HCT116 (cell line): ENCODE measurements around the gene NFIA. TPM values are rescaled to one million over a fixed set of nuclear protein-coding genes. Genes with fewer than 3 reads are reported as not detected.
A peak's percentile ranks its signal among the peaks of the same experiment; 100 is the strongest.

ENCODE experiments used
- ATAC-seq: fragments of 200-7000 bp; cut with Tn5 transposase; 2 replicates; pipeline ENCODE4 v1.9.1; 2020; ENCODE audit warnings: mild to moderate bottlenecking, moderate library complexity
- BruUV-seq: library from RNA; stranded (reverse); fragments of 400-500 nt; replicated peaks from 2 replicates; lab custom pipeline; 2021; lab: Mats Ljungman, UMichigan
- CTCF ChIA-PET: fragments of 300-600 bp; sonication (Branson Sonifier 250); formaldehyde crosslinking; loops from one replicate; lab custom pipeline; 2021; ENCODE audit warnings: antibody characterized with exemption; lab: Charles Lee
- POLR2A ChIA-PET: fragments of 300-600, 350-600 bp; sonication (Branson Sonifier 250); formaldehyde crosslinking; loops from one replicate; lab custom pipeline; 2021; ENCODE audit warnings: antibody characterized with exemption; lab: Charles Lee
- RAD21 ChIA-PET, 2 experiments: fragments of 300-600 bp; sonication (Branson Sonifier 250); formaldehyde crosslinking; loops; one replicate each; lab custom pipeline; 2023; ENCODE audit warnings: low total read pairs in 2 of 2; ENCODE audit not compliant: uncharacterized antibody in 2 of 2, unreplicated experiment in 2 of 2, low non-redundant PET in 1 of 2; lab: Charles Lee
- DNase-seq: peaks from one replicate; pipeline ENCODE4 v3.0.0-alpha.2; 2010; ENCODE audit warnings: low read depth, low spot score
- H2AFZ ChIP-seq: fragments of 200-600 bp; shearing (Covaris generic), sonication (generic); 2 replicates; pipeline ENCODE4 v1.6.1; 2017; ENCODE audit warnings: low read depth, mixed run types, mixed read lengths, antibody characterized with exemption, low read length; ENCODE audit not compliant: poor library complexity, severe bottlenecking
- H3K27ac ChIP-seq: 2 replicates; pipeline ENCODE4 v1.5.1; 2012; ENCODE audit warnings: low read depth, low read length
- H3K27me3 ChIP-seq: fragments of 200-600 bp; sonication (generic); 2 replicates; pipeline ENCODE4 v1.6.1; 2016; ENCODE audit warnings: mixed run types, low read length, mixed read lengths; ENCODE audit not compliant: insufficient read depth
- H3K36me3 ChIP-seq, 2 experiments: fragments of 200-500 bp in 1 of 2; fragments of 200-600 bp in 1 of 2; sonication (Bioruptor generic) in 1 of 2; sonication (generic) in 1 of 2; 2 replicates each; pipeline versions ENCODE4 v1.5.1 to v1.6.1; 2014 to 2016; ENCODE audit warnings: low read length in 2 of 2, inconsistent platforms in 1 of 2, mixed read lengths in 1 of 2, mixed run types in 1 of 2; ENCODE audit not compliant: insufficient read depth in 2 of 2, control insufficient read depth in 1 of 2
- H3K4me1 ChIP-seq, 2 experiments: fragments of 200-600 bp in 1 of 2; sonication (generic) in 1 of 2; 2 replicates each; pipeline versions ENCODE4 v1.5.1 to v1.6.1; 2012 to 2017; ENCODE audit warnings: low read length in 2 of 2, inconsistent platforms in 1 of 2, mild to moderate bottlenecking in 1 of 2, mixed read lengths in 1 of 2, mixed run types in 1 of 2, moderate library complexity in 1 of 2; ENCODE audit not compliant: insufficient read depth in 2 of 2, control insufficient read depth in 1 of 2
- H3K4me2 ChIP-seq: fragments of 200-600 bp; sonication (generic); 2 replicates; pipeline ENCODE4 v1.6.1; 2017; ENCODE audit warnings: mixed run types, low read length, mixed read lengths
- H3K4me3 ChIP-seq, 2 experiments: fragments of 200-600 bp in 1 of 2; sonication (generic) in 1 of 2; replicated peaks in 1 of 2; 2 replicates each; pipeline ENCODE4 v1.5.1; 2011 to 2016; ENCODE audit warnings: low read length in 2 of 2, control low read depth in 1 of 2, low read depth in 1 of 2, mild to moderate bottlenecking in 1 of 2, mixed read lengths in 1 of 2, mixed run types in 1 of 2
- H3K79me2 ChIP-seq: fragments of 200-600 bp; sonication (generic); 2 replicates; pipeline ENCODE4 v1.6.1; 2017; ENCODE audit warnings: mild to moderate bottlenecking, mixed run types, low read length, moderate library complexity, mixed read lengths; ENCODE audit not compliant: insufficient read depth
- H3K9ac ChIP-seq: fragments of 200-600 bp; sonication (generic); 2 replicates; pipeline ENCODE4 v1.6.1; 2016; ENCODE audit warnings: low read length, mixed read lengths
- H3K9me2 ChIP-seq: fragments of 200-600 bp; sonication (generic), shearing (Covaris generic); 2 replicates; pipeline ENCODE4 v1.6.1; 2017; ENCODE audit warnings: mixed run types, mild to moderate bottlenecking, moderate library complexity; ENCODE audit not compliant: insufficient read depth
- H3K9me3 ChIP-seq, 2 experiments: fragments of 200-500 bp in 1 of 2; fragments of 200-600 bp in 1 of 2; sonication (Bioruptor generic) in 1 of 2; sonication (generic) in 1 of 2; 2 replicates each; pipeline ENCODE4 v1.6.1; 2014 to 2017; ENCODE audit warnings: low read length in 2 of 2, mixed read lengths in 2 of 2, inconsistent platforms in 1 of 2, low read depth in 1 of 2, mild to moderate bottlenecking in 1 of 2, mixed run types in 1 of 2, moderate library complexity in 1 of 2; ENCODE audit not compliant: control insufficient read depth in 1 of 2, insufficient read depth in 1 of 2
- H4K20me1 ChIP-seq: fragments of 200-600 bp; sonication (generic), shearing (Covaris generic); 2 replicates; pipeline ENCODE4 v1.6.1; 2017; ENCODE audit warnings: mixed run types, mild to moderate bottlenecking, moderate library complexity; ENCODE audit not compliant: insufficient read depth
- CBX3 ChIP-seq: IDR thresholded peaks from 2 replicates; pipeline ENCODE4 v1.6.1; 2012; ENCODE audit warnings: low read depth
- CEBPB ChIP-seq: IDR thresholded peaks from 2 replicates; pipeline ENCODE4 v1.6.1; 2012; ENCODE audit warnings: low read depth
- CTCF ChIP-seq, 3 experiments: fragments of 200-600 bp in 1 of 3; sonication (generic) in 1 of 3; IDR thresholded peaks in 2 of 3; conservative IDR thresholded peaks in 1 of 3; 2 replicates each; pipeline ENCODE4 v1.5.1; 2012 to 2017; ENCODE audit warnings: low read depth in 2 of 3, low read length in 2 of 3, antibody characterized with exemption in 1 of 3, borderline replicate concordance in 1 of 3, control low read depth in 1 of 3, mild to moderate bottlenecking in 1 of 3, mixed read lengths in 1 of 3, mixed run types in 1 of 3, moderate library complexity in 1 of 3; ENCODE audit not compliant: insufficient read depth in 1 of 3
- EGR1 ChIP-seq: IDR thresholded peaks from 2 replicates; pipeline ENCODE4 v1.6.1; 2012; ENCODE audit warnings: low read depth
- EZH2phosphoT487 ChIP-seq: fragments of 200-600 bp; IDR thresholded peaks from 2 replicates; pipeline ENCODE4 v1.6.1; 2018; ENCODE audit warnings: antibody characterized with exemption, borderline replicate concordance
- FOSL1 ChIP-seq: IDR thresholded peaks from 2 replicates; pipeline ENCODE4 v1.6.1; 2012; ENCODE audit warnings: low read depth
- JUND ChIP-seq: IDR thresholded peaks from 2 replicates; pipeline ENCODE4 v1.6.1; 2012
- MAX ChIP-seq: IDR thresholded peaks from 2 replicates; pipeline ENCODE4 v1.6.1; 2012
- RAD21 ChIP-seq: IDR thresholded peaks from 2 replicates; pipeline ENCODE4 v1.6.1; 2012; ENCODE audit warnings: low read depth, mild to moderate bottlenecking
- SIN3A ChIP-seq: IDR thresholded peaks from 2 replicates; pipeline ENCODE4 v1.6.1; 2012; ENCODE audit warnings: low read depth
- SP1 ChIP-seq: IDR thresholded peaks from 2 replicates; pipeline ENCODE4 v1.6.1; 2012; ENCODE audit warnings: low read depth
- intact Hi-C: fragments of 100-400 bp; cut with micrococcal nuclease; formaldehyde crosslinking; loops from 2 replicates; pipeline ENCODE4 v1.10.0; 2022
- total RNA-seq: library from RNA; stranded (reverse); gene quantifications from one replicate; pipeline ENCODE4 v1.2.1, GENCODE V29; 2021; ENCODE audit not compliant: unreplicated experiment
- TF ChIP-seq, protein P1 (sequence below): IDR thresholded peaks from 2 replicates; pipeline ENCODE4 v1.6.1; 2011; ENCODE audit warnings: mild to moderate bottlenecking, low read length, moderate library complexity; ENCODE audit not compliant: insufficient replicate concordance; ENCODE audit errors: extremely low read depth
- TF ChIP-seq, protein P2 (sequence below): IDR thresholded peaks from 2 replicates; pipeline ENCODE4 v1.6.1; 2012

NFIA gene
- total RNA-seq, 1 experiment from 2014 or later: 17.2 TPM

- ChIA-PET POLR2A (interaction anchor here (1.0 kb wide), 1 partner anchor 256 kb away, joined by 3 read pairs; the partner anchor contains the start of gene NFIA), RAD21 (no interaction called here)
- Histone ChIP-seq H3K27me3 (no peaks in the 10 kb centered on the region), H2AFZ (no peak overlapping the region), H3K9me3 (no peaks in the 10 kb centered on the region)
- intact Hi-C loops: loop anchor here (2.0 to 5.0 kb wide), 2 partner anchors 287 to 361 kb away; no protein-coding TSS in a partner anchor
- TF ChIP-seq, protein P1, sequence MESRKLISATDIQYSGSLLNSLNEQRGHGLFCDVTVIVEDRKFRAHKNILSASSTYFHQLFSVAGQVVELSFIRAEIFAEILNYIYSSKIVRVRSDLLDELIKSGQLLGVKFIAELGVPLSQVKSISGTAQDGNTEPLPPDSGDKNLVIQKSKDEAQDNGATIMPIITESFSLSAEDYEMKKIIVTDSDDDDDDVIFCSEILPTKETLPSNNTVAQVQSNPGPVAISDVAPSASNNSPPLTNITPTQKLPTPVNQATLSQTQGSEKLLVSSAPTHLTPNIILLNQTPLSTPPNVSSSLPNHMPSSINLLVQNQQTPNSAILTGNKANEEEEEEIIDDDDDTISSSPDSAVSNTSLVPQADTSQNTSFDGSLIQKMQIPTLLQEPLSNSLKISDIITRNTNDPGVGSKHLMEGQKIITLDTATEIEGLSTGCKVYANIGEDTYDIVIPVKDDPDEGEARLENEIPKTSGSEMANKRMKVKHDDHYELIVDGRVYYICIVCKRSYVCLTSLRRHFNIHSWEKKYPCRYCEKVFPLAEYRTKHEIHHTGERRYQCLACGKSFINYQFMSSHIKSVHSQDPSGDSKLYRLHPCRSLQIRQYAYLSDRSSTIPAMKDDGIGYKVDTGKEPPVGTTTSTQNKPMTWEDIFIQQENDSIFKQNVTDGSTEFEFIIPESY: no peak
- TF ChIP-seq CEBPB: no peak
- TF ChIP-seq EZH2phosphoT487: no peak
- peak; percentile 60; the same call in 1 of the 2 replicates for TF ChIP-seq MAX
- TF ChIP-seq EGR1: 0 out of 2 replicates have a peak, but pooled peaks have one; percentile 44
- no peak for TF ChIP-seq SP1
- peak; percentile 48; the same call in 1 of the 2 replicates for TF ChIP-seq CBX3
- peak; percentile 57; the same call in 1 of the 2 replicates for TF ChIP-seq JUND
- peak; percentile 71 to 87 (median 80) for TF ChIP-seq CTCF (IDR thresholded peaks at IDR 0.05 in 2 of 3, conservative IDR thresholded peaks at IDR 0.05 in 1 of 3; ENCODE audit: borderline replicate concordance in 1 of 3, insufficient read depth in 1 of 3, low read depth in 2 of 3, low read length in 2 of 3)
- TF ChIP-seq RAD21: peak; percentile 92
- TF ChIP-seq, protein P2, sequence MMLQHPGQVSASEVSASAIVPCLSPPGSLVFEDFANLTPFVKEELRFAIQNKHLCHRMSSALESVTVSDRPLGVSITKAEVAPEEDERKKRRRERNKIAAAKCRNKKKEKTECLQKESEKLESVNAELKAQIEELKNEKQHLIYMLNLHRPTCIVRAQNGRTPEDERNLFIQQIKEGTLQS: peak; percentile 80; the same call in 1 of the 2 replicates
- no peak for TF ChIP-seq SIN3A
- peak; percentile 66; the same call in 1 of the 2 replicates for TF ChIP-seq FOSL1
- TF ChIP-seq, all 23 proteins: peak for 8
- BruUV-seq: no TSS peak
- H3K9ac ChIP-seq: peak overlapping the region; percentile 44
- H3K79me2 ChIP-seq: no peaks in the 10 kb centered on the region
- H4K20me1 ChIP-seq: 0 out of 2 replicates have a peak, but pooled peaks cover 5% of the 10 kb centered on the region
- peak overlapping the region; percentile 30; the same call in 1 of the 2 replicates for H3K27ac ChIP-seq
- peak overlapping the region; percentile 73 for H3K4me2 ChIP-seq
- DNase-seq: peak; percentile 73
- H3K9me2 ChIP-seq: no peaks in the 10 kb centered on the region
- peaks cover 12 to 21% of the 10 kb centered on the region in 2 experiments for H3K4me1 ChIP-seq
- CTCF ChIA-PET: interaction anchor here (1.7 kb wide), 1 partner anchor 288 kb away, joined by 8 read pairs; no protein-coding TSS in a partner anchor
- ATAC-seq: peak; percentile 96
- peak overlapping the region in 1 of 2 experiments; percentile 24; a peak in 2 of 4 replicates for H3K4me3 ChIP-seq
- H3K36me3 ChIP-seq: no peaks in the 10 kb centered on the region
These were observed 255.9 kb downstream of the NFIA start for GRCh38 chr1:61337981-61338848.
